ENCODE data around the gene PDE6C. TPM values are rescaled to one million over a fixed set of nuclear protein-coding genes. Genes with fewer than 3 reads are reported as not detected.

The PDE6C gene
- total RNA-seq = not detected in 2 replicates

DNA sequence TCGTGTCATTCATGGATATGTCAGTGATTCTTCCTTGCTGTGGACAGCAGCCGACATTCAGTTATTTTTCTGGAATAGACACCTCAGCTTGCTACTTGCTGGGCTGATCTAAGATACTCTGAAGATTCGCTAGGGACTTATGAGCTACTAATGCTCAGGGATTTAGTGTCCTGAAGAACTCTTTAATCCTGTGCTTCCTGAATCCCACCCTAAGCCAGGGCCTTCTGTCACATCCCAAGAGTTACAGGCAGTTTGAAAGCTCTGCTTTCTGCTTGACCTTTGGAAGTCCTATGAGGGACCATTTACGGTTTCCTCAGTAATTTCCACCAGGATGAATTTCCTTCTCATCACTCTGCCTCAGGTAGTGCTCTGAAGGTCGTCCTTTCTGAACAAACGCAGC lies at the start of gene PDE6C:
Gene PDE6C (plus strand): TSS at position 227 of the 400 bp plus-strand sequence. CDS start 189 bp downstream, outside the sequence.
- DNase-seq (ENCODE audit: low read depth in 2 of 2) = no peak

DNA sequence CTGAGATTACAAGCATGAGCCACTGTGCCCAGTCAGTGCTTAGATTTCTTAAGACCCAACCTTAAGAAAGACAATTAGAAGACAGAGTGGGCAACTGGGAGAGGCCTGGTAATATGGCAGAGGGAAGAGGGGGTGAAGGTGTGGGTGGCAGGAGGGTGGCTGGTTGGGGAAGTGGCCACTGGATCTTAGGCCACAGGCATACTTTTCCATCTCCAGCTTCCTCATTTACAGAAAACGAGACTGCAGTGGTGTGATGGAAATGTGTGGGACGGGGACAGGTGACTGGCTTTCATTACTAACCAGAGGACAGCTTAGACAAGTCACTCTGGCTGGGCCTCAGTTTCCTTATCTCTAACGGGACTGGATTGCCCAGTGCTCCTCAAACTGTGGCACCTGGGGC lies 46.9 kb upstream of the PDE6C start:
- no peak for DNase-seq (ENCODE audit: low read depth in 2 of 2)

DNA sequence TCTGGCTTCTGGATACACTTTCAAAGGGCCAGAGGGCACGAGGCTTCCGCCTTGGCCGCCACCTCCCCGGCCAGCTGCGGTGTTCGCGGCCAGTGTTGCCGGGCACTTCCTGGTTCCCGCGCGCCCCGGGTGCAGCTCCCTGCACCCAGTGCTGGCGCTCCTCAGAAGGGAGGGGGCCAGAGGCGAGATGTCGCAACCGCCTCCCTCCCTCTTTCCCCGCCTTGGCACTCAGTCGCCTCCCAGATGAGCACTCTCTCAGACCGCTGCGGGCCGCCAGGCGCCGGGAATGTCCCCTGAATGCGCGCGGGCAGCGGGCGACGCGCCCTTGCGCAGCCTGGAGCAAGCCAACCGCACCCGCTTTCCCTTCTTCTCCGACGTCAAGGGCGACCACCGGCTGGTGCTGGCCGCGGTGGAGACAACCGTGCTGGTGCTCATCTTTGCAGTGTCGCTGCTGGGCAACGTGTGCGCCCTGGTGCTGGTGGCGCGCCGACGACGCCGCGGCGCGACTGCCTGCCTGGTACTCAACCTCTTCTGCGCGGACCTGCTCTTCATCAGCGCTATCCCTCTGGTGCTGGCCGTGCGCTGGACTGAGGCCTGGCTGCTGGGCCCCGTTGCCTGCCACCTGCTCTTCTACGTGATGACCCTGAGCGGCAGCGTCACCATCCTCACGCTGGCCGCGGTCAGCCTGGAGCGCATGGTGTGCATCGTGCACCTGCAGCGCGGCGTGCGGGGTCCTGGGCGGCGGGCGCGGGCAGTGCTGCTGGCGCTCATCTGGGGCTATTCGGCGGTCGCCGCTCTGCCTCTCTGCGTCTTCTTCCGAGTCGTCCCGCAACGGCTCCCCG lies 45.7 kb upstream of the PDE6C start, which contains the start of gene FFAR4:
Gene FFAR4 (plus strand): TSS at position 231 of the 842 bp plus-strand sequence. CDS start 56 bp downstream, at position 287.
- no peak for DNase-seq (ENCODE audit: low read depth in 2 of 2)

DNA sequence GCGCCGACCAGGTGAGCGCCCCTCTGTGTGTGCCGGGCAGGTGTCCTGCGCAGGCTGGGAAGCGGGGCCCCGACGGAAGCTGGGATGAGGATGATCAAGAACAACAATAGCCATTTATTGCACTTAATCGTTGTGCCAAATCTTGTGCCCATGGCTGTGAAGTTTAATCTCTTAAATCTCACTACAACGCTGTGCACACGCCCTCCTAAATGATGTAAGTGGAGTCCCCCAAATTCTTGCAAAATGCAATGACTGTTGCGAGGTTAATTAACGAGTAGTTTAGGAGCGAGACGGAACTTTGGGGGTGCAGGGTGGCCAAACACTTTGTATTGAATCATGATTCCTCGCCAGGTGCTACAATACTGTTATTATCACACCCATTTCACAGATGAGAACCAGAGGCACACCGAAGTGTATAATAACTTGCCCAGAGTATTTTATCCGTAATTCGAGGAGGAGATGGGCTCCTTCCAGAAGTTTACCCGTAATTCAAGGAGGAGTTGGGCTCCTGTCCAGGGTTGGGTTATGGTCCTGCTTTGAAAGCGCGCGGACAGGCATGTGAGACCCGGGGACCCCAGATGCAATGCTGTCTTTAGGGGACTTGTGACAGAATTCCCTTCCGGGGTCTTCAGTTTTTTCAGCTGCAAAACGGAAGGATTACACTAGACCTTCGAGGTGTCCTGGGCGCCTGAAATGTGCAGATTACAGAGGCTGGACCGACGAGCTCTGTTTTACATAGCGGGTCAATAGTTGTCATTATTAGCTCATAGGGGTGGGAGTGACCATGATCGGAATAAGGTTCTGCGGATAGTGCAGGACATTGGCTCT lies 44.8 kb upstream of the PDE6C start:
- no peak for DNase-seq (ENCODE audit: low read depth in 2 of 2)

DNA sequence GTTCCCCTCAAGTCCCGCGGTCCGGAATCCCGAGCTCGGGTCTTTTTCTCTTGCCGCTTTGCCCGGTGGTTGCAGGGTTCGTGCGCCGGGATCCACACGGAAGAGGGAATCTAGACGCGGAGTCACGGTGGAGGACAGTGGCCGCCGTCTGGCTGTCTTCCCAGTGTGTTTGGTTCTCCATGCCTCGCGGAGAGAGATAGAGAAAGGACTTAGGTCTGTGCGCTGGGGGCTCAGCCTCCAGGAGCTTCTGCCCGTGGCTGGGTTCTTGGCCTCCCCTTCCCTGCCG lies 44.3 kb upstream of the PDE6C start:
- DNase-seq (ENCODE audit: low read depth in 2 of 2) = no peak

DNA sequence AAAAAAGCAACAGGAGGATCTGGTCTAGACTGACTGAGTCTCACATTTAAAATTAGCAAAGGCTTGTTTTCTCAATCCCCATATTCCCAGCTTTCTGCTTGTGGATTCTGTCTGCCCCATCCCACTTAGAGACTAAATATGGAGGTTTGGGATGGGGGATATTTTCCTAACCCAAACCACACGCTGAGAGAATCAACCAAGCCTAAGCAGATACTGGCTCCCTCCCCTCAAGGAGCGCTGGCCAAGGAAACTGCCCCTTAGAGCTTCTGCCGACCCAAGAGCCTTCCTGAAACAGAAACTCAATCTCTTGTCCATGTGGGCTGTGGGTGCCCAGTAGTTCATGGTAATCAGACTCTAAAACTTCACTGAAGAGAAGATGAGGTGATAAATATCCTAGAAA lies 42.0 kb upstream of the PDE6C start:
- DNase-seq (ENCODE audit: low read depth in 2 of 2) = no peak

DNA sequence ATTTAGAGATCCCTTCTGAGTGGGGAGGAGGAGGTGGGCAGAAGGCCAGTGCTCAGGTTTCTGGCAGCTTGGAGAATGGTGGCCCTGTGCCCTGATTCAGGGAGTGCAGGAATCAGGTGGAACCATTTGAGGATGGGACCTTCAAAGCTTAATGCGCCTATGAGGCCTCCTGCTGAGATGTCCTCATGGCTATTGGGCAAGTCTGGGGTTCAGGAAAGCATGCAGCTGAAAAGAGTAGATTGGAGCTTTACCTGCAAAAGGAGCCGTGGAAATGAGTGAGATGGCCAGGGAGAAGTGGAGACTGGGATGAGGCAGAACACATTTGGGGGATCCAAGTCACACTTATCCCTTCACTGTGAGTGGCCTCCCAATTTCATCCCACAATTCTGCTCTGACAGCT lies 39.7 kb upstream of the PDE6C start:
- no peak for DNase-seq (ENCODE audit: low read depth in 2 of 2)

DNA sequence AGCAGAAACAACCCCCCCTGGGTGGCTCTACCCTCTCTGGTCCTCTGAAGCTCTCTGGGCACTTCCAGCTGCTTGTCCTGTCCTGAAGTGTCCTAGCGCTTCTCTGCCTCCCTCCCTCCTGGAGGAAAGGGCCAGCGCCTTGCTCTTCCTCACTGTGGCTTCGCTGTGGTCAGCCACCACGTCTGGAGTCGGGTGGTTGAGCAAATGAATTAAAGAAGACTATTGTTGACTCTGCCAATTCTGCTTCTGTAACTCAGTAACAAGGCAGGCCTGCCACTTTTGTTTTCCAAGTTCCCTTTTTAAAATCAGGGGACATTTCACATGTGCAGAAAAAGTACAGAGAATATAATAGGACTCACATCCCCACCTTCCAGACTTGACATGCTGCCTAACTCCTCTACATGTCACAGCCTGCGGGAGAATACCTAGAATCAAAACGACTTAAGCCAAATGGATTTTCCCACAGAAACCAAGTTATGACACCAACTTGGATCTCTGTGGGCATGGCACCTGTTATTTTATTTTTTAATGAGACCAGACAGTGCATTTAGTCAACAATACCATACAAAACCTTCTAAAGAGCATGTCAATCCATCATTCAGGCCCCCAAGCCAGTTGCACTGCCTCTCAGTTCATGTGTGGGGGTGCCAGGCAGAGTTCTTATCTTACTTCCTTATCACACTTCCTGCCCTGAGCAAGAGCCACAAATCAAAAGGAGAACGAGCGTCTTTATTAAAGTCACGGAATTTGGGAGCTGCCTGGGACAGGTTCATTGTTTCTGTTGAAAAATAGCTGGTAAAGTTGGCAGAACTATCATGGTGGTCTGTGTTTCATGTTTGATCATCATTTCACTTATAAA lies 39.1 kb upstream of the PDE6C start:
- DNase-seq (ENCODE audit: low read depth in 2 of 2) = no peak

DNA sequence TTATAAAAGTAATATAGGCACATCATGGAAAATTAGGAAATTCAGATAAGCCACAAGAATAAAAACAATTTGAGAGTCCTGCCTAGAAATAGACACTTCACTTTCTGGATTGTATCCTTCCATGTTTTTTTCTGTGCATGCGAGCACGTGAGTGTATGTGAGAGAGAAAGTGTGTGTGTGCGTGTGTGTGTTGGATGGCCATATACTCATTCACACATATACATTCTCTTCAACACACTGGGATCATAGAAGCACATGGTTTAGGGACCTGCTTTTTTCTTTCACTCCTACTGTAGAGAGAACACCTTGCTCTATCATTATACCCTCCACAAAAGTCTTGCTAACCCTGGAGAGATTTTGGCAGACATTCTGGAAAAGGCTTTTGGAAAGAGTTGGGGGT lies 38.4 kb upstream of the PDE6C start:
- DNase-seq (ENCODE audit: low read depth in 2 of 2) = no peak

DNA sequence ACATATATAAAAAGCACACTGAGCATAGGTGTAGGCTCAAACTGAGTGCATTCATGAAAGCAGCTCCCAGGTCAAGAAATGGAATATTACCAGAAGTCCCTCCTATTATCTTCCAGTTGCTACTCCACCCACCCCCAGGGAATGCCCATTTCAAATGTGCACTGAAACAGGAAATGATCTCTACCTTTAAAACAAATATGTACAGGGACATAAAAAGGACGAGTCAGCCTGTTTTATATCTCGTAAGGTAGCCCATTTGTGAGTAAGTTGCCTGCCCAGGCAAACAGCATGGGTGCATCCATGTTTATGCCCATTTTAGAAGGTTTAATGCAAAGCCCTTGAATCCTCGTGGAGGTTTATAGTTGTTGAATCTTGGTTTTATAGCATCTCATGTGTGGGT lies 35.4 kb upstream of the PDE6C start:
- no peak for DNase-seq (ENCODE audit: low read depth in 2 of 2)

DNA sequence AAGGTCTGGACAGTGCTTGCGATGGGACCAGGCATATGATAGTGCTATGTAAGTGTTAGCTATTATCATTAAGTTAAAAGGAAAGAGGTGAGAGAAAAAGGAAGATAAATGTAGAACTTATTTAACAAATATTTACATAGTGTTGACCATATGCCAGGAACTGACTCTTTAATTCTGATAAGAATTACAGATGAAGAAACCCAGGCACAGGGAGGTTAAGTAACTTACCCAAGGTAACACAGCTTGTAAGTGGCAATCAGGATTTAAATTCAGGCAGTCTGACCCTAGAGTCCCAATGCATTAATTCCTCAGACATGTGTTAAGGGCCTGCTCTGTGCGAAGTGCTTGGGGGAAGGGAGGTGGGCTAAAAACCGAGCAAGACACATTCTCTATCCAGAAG lies 34.8 kb upstream of the PDE6C start:
- DNase-seq (ENCODE audit: low read depth in 2 of 2) = no peak

DNA sequence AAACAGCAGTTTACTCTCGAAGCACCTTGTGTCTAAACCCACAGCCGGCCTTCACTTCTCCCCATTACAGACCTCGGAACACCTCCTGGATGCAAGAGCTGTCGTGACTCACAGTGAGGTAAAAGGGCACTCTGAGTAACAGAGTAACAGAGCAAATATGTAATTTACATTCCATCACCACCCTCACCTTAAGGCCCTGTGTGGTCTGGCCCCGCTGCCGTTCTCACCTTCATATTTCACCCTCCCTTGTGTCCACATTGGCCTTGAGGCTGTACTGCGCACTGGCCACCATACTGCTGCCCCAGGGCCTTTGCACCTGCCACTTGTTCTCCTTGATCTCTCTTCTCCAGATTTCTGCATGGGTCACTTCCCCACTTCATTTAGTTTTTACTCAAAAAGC lies 33.2 kb upstream of the PDE6C start:
- no peak for DNase-seq (ENCODE audit: low read depth in 2 of 2)

DNA sequence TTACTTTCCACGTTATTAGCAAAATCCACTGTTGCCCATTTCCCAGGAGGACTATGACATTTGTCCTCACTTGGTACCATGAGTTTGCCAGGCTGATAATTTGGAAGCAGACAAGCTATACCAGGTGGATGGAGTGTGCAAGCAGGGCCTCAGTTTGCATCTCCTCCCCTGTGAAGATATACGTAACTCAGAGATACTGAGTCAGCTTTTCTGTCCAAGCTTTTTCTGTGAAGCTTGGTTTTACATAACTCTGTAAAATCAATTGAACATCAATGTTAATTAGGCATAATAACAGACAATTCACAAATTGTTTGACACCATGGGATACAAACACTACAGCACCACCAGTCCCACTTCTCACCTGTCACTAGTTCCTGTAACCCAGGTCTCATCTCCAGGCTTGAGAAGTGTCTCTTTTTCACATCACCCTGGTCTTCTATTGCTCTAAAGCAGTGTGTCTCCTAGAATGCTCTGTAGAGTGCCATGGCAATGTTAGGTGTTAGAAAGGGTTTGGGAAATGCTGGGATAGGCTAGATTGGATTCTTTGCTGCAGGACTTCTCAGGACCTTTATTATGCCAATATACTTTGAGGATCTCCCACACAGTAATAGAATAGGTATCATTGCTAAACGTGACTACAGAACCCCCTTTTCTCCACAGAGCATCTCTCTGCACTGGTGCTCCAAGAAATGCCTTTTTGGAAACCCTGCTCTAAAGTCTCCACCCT lies 32.2 kb upstream of the PDE6C start:
- DNase-seq (ENCODE audit: low read depth in 2 of 2) = no peak

DNA sequence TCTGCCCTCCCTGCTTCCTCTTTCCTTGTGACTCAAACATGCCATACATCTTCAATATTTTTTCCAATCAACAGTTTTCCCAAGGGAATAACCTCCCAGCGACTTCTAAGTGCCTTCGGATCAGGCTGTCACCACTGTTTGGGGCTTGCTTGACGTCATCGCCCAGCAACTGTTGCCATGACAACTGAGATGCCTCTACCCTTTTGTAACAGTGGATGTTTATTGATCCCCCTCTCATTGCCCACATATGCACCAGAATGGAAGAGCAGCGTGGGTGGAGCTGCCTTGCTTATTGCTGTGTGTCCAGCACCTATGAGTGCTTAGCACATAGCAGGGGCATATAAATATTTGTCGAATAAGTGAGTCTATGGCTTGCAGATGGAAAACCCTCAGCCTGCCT lies 31.5 kb upstream of the PDE6C start:
- DNase-seq (ENCODE audit: low read depth in 2 of 2) = no peak

DNA sequence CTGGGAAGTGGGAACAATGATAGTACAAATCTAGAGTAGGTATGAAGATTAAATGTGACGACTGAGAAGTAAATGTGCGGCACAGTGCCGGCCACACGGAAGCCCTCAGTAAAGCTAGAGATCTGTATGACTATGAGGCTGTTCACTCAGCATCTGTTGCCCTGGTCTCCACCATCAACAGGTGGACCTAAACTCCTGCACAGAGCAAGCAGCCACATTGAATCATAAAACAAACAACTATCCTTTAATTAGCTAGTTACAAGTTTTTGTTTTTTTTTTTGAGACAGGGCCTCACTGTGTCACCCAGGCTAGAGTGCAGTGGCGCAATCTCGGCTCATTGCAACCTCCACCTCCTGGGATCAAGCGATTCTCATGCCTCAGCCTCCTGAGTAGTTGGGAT lies 27.9 kb upstream of the PDE6C start:
- no peak for DNase-seq (ENCODE audit: low read depth in 2 of 2)

DNA sequence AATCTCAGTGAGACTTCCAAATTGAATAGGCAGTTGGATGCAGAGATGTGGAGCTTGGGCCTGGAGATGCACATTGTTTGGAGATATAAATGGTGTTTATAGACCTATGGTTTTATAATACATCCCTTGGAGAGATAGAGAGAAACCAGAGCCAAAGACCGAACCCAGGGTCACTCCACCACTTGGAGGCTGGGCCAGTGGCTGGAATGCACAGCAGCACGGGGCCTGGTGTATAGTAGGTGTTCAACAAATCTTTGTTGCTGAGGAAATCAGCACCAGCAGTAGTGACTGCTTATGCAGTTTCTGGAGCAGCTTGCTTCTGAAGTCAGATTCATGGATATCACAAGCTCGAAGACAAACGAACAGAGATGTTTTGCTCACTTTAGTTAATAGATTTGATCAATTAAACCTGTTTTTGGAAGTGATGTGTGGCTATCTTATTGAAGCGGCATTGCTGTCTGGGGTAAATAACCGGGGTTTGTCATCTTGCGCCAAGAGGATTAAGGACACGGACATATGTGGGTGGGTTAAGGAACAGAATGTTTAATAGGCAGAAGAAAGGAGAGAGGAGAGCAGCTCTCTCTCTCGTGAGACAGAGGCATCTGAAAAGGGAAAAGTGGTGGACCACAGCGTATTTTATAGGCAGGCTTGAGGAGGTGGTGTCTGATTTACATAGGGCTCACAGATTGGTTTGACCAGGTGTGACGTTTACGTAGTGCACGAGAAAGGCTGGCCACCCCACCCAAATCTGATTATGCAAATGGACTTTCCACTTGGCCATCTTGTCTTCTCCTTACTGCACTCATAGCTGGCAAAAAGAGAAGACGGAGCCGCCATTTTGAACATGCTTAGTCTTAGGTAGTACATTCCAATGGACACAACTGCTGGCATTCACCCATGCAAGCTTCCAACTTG lies 22.4 kb upstream of the PDE6C start:
- no peak for DNase-seq (ENCODE audit: low read depth in 2 of 2)

DNA sequence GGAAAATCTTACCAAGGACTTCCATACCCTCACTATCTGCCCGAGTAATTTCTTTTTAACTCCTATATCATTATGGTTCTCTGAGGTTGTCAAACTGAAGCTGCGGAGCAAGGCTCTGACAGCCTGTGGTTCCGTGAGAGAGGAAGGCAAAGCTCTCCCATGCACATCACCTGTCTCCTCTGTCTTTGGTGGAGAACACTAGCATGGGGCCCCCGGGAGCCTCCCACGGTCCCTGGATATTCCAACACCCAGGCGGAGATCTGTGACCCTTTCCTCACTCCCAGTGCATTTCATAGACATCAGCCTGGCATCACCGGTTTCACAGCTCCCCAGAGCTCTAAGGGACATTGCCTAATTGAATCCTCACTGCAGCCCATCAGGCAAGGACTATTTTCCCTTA lies 21.7 kb upstream of the PDE6C start:
- no peak for DNase-seq (ENCODE audit: low read depth in 2 of 2)

DNA sequence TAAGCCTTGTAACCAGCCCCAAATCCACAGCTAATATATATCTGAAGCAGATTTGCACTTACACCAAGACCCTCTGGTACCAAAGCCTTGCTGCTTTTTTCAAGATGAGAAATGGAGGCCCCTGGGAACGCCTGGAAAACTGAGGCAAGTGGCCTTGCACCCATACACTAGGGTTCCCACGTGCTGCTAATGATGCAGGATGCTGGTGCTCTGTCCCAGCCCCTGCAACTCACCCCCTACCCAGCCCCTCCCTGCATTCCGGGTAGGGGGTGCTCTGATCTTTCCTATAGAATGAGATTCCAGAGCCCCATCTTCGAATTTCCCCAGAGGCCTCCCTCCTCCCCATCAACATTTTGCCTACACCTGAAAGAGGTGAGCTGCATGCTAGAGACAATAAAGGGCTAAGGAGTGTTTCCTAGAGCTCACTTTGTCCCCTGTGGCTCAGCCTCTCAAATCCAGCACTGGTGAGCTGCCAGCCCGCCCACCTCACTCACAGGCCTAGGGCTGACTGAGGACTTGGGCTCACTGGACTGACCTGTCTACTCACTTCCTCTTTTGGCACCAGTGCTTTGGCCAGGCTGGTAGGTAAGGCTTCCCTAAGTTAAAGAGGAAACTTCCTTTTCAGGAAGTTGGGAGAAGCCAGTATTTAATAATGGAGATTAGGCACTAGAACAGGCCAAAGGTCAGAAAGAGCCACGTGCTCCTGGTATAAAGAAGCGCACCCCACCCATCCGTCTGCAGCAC lies 21.1 kb upstream of the PDE6C start:
- no peak for DNase-seq (ENCODE audit: low read depth in 2 of 2)

DNA sequence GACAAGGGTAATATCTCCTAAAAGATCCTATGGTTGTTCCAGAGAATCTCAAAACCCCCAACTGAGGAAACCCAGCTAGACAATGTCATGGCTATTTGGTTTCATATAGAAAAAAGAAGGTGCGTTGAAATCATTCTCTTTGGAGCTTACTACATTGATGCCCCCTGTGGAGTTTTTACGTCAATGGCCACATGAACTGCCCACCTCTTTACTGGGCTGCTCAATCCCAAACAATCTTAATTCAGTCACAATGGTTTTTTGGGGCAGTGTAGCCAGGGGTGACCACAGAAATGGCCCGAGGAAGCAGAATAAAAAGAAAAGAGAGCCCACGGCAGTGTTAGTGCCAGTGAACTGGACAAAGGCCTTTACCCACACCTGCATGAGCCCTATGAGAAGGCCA lies 19.1 kb upstream of the PDE6C start:
- no peak for DNase-seq (ENCODE audit: low read depth in 2 of 2)

DNA sequence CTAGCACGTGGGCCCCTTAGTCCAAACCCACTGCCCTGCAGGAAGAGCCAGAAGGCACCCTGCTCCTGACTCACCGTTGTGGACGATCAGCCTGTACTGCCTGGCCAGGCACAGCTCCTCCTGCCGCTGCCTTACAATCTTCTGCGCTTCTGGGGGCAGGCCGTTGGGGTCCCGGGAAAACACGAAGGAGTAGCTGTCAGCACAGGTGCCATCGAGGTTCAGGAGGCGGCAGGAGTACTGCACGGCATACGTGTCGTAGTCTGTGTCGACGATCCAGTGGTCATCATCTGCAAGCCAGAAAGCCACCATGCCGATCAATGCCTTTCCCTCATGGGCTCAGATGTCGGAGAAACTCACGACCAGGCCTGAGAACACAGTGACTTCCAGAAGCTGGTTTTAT lies 18.6 kb upstream of the PDE6C start:
- DNase-seq (ENCODE audit: low read depth in 2 of 2) = no peak

Data from lung microvascular endothelial cell (primary cell).